ENCODE measurements around the gene BCL2.

BCL2 gene

DNA sequence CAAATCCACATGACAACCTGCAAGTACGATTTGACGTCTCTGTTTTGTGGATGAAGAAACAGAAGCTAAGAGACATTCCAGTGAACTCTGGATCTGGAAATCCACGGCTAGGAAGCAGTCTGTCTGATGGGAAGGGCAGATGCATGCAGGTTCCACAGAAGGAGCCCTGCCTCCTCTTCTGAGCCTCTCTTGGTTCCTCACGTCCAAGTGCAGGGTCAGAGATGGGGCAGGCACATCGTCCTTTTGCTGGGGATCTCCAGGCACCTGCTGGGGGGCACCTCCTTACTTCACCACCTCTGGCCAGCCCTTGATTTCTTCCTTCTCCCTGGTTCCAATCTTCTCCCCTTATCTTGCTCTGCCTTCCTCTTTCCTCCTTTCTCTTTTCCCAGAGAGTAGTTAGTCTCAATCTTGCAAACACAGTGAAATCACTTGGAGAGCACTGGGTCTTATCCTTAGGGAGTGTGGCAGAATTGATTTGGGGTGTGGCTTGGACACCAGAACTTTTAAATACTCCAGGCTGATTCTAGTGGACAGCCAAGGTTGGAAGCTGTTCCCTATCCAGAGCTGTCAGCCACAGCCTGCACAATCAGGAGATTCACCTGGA, 137.8 kb downstream of the BCL2 start:
- TF ChIP-seq, protein P1, sequence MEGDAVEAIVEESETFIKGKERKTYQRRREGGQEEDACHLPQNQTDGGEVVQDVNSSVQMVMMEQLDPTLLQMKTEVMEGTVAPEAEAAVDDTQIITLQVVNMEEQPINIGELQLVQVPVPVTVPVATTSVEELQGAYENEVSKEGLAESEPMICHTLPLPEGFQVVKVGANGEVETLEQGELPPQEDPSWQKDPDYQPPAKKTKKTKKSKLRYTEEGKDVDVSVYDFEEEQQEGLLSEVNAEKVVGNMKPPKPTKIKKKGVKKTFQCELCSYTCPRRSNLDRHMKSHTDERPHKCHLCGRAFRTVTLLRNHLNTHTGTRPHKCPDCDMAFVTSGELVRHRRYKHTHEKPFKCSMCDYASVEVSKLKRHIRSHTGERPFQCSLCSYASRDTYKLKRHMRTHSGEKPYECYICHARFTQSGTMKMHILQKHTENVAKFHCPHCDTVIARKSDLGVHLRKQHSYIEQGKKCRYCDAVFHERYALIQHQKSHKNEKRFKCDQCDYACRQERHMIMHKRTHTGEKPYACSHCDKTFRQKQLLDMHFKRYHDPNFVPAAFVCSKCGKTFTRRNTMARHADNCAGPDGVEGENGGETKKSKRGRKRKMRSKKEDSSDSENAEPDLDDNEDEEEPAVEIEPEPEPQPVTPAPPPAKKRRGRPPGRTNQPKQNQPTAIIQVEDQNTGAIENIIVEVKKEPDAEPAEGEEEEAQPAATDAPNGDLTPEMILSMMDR (conservative IDR thresholded peaks at IDR 0.05; ENCODE audit: low read depth): no peak
- H3K27ac ChIP-seq: no peak overlapping the region
- ChIA-PET POLR2A (ENCODE audit: low non-redundant PET) (no interaction called here), CTCF (no interaction called here)
- DNase-seq (ENCODE audit: low spot score): no peak

DNA sequence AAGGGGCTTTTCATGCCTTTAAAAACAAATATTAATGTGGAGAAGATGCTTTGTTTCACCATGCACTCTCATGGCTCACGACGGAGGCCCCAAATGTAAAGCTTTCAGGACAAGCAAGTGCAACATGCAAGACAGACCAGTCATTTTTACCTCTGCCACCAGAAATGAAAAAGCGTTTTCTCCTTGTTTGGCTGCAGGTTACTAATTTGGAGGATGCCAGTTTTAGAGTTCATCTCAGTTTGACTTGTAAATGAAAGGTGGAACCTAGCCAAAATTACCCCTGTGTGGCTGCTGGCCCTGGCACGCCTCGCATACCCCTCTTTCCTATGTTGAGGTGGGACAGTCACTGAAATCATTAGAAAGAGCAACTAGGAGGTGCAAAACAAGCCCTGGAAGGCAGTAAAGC, 138.6 kb downstream of the BCL2 start:
- H3K27ac ChIP-seq: no peak overlapping the region
- CTCF ChIA-PET: no interaction called here
- POLR2A ChIA-PET (ENCODE audit: low non-redundant PET): no interaction called here
- no peak for DNase-seq (ENCODE audit: low spot score)
- TF ChIP-seq, protein P1 (conservative IDR thresholded peaks at IDR 0.05; ENCODE audit: low read depth): no peak

DNA sequence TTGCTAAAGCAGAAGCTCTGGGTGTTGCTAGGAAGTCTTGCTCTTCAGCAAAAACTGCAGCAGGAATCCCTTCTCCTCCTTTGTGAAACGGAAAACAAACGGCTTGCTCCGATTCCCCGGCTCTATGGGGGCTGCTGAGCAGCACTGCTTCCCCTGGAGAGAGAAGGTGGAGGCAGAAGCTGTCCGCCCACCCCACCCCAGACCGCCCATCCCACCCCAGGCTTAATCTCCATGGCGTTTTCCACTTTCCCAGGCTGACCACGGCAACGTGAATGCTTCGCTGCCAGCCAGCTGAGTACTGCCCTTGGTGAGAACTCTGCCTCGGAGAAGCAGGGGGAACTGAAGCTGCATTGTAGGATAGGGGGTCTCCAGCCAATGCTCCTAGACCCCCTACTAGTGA, 139.2 kb downstream of the BCL2 start:
- ChIA-PET CTCF (no interaction called here), POLR2A (ENCODE audit: low non-redundant PET) (no interaction called here)
- DNase-seq (ENCODE audit: low spot score): no peak
- no peak overlapping the region for H3K27ac ChIP-seq
- TF ChIP-seq, protein P1 (conservative IDR thresholded peaks at IDR 0.05; ENCODE audit: low read depth): no peak

DNA sequence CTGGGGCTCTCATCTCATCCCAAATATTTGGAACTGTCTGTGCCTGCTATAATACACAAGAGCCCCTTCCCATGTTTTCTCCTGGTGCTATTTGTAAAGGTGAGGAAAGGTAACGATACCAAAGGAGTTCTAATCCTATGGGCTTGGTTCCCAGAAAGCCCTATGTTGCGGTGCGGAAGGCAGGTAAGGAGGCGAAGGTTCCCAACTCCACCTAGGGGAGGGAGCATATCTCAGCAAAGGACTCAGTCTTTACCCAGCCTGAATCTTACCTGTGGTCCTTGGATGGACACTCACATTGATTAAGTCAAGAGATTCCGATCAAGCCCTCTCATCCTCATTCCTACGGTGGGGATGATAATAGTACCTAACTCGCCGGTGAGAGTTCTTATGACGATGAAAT, 140.1 kb downstream of the BCL2 start:
- ChIA-PET CTCF (no interaction called here), POLR2A (ENCODE audit: low non-redundant PET) (no interaction called here)
- no peak overlapping the region for H3K27ac ChIP-seq
- TF ChIP-seq, protein P1 (conservative IDR thresholded peaks at IDR 0.05; ENCODE audit: low read depth): no peak
- DNase-seq (ENCODE audit: low spot score): no peak

DNA sequence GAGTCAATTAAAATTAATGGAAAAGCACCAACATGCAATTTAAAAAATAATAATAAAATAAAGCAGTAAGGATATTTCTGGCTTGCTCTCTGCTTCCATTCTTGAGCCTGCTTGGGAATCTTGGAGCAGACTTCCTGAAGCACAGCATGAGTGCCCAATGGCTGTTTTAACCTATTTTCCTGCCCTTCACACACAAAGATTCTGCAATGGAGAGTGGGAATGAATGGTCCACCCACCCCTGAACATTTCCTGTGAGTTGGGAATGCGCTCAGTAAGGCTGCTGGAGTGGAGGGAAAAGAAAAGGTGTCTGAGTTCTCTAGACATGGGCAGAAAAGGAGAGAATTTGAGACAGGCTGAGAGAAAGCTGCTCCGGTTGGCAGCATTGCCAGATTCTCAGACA, 140.6 kb downstream of the BCL2 start:
- CTCF ChIA-PET: no interaction called here
- POLR2A ChIA-PET (ENCODE audit: low non-redundant PET): no interaction called here
- H3K27ac ChIP-seq: no peak overlapping the region
- TF ChIP-seq, protein P1 (conservative IDR thresholded peaks at IDR 0.05; ENCODE audit: low read depth): no peak
- DNase-seq (ENCODE audit: low spot score): no peak

DNA sequence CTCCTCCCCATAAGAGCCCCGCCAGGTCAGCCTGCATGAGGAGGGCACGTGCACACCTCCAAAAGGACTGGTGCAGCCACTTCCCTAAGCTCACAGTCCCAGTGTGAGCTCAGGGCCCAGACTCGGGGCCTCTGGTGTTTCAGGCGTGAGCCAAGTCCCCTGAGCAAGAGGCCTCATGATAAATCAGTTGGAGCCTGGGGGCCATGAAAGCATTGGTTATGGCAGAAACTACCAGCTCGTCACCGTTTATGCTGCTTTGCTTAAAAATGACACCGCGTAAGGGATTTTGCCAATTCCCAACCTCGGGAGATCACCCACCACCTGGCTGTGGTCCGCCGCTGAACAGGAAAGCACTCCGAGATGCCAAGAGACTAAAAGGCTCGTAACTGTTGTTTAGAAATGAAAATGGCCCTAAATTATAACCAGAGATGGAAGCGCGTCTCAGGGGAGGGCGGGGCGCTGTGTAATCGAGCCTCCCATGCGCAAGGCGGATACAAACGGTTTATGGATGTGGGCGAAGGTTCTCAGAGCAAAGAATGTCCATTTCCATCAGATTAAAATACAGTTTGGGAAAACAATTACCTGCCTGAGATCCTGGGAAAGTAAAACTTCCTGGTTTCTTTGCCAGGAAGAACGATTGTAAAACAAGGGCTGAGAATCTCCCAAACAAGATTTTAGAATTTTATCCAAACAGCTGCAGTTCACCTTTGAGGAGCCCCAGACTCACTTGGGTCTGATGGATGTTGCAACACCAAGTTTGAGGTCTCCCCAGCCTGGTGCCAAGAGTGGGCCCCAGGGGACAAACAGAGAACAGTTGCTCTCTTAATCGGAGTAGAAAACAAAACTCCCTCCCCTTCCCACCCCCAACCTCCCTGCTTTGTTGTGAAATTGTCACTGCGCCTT, 141.4 kb downstream of the BCL2 start:
- POLR2A ChIA-PET (ENCODE audit: low non-redundant PET): no interaction called here
- TF ChIP-seq, protein P1 (conservative IDR thresholded peaks at IDR 0.05; ENCODE audit: low read depth): no peak
- CTCF ChIA-PET: no interaction called here
- DNase-seq (ENCODE audit: low spot score): no peak
- no peak overlapping the region for H3K27ac ChIP-seq

Measured in RWPE1 (cell line).